ENCODE data around the gene AQP12A.

The AQP12A gene

GRCh38 chr2:240712121-240712520 is 20.5 kb downstream of the AQP12A start:
- DNase-seq = no peak

GRCh38 chr2:240713071-240713927 is 21.6 kb downstream of the AQP12A start:
- DNase-seq = no peak

- no peak for DNase-seq
These were observed 22.5 kb downstream of the AQP12A start for GRCh38 chr2:240713928-240714746.

GRCh38 chr2:240714747-240715725 is 23.4 kb downstream of the AQP12A start:
- DNase-seq = no peak

- DNase-seq = no peak
These were observed 24.6 kb downstream of the AQP12A start for GRCh38 chr2:240716130-240716798.

GRCh38 chr2:240717181-240717641 is 25.5 kb downstream of the AQP12A start:
- DNase-seq = no peak

GRCh38 chr2:240717681-240718581 is 26.3 kb downstream of the AQP12A start:
- no peak for DNase-seq

GRCh38 chr2:240718896-240719490 is 27.3 kb downstream of the AQP12A start:
- no peak for DNase-seq

GRCh38 chr2:240719676-240720545 is 28.2 kb downstream of the AQP12A start:
- no peak for DNase-seq

- no peak for DNase-seq
These were observed 29.3 kb downstream of the AQP12A start for GRCh38 chr2:240720686-240721595.

GRCh38 chr2:240721596-240722180 is 30.0 kb downstream of the AQP12A start:
- no peak for DNase-seq

- DNase-seq = no peak
These were observed 30.7 kb downstream of the AQP12A start for GRCh38 chr2:240722376-240722775.

- DNase-seq = no peak
These were observed 31.4 kb downstream of the AQP12A start for GRCh38 chr2:240722796-240723735.

- no peak for DNase-seq
These were observed 32.2 kb downstream of the AQP12A start for GRCh38 chr2:240723851-240724250.

GRCh38 chr2:240724431-240724830 is 32.8 kb downstream of the AQP12A start:
- no peak for DNase-seq

- DNase-seq = no peak
These were observed 33.6 kb downstream of the AQP12A start for GRCh38 chr2:240725266-240725665.

GRCh38 chr2:240725671-240726070 is 34.0 kb downstream of the AQP12A start:
- DNase-seq = no peak
